HT-29 (cell line): ENCODE results near the gene C19orf12. TPM values are rescaled to one million over a fixed set of nuclear protein-coding genes. Genes with fewer than 3 reads are reported as not detected.
A peak's percentile ranks its signal among the peaks of the same experiment; 100 is the strongest.

Experiments used
- DNase-seq: peaks from one replicate; pipeline ENCODE4 v3.0.0-alpha.2; 2015; ENCODE audit warnings: low spot score
- total RNA-seq: library from RNA; depleted of rRNA; stranded (reverse); fragments of >200 nt; shearing (Covaris generic); gene quantifications from 2 replicates; pipeline ENCODE4 v1.2.3, GENCODE V29; 2014; rRNA removed

The C19orf12 gene
- 22.4 and 24.5 TPM in 2 replicates for total RNA-seq

DNA sequence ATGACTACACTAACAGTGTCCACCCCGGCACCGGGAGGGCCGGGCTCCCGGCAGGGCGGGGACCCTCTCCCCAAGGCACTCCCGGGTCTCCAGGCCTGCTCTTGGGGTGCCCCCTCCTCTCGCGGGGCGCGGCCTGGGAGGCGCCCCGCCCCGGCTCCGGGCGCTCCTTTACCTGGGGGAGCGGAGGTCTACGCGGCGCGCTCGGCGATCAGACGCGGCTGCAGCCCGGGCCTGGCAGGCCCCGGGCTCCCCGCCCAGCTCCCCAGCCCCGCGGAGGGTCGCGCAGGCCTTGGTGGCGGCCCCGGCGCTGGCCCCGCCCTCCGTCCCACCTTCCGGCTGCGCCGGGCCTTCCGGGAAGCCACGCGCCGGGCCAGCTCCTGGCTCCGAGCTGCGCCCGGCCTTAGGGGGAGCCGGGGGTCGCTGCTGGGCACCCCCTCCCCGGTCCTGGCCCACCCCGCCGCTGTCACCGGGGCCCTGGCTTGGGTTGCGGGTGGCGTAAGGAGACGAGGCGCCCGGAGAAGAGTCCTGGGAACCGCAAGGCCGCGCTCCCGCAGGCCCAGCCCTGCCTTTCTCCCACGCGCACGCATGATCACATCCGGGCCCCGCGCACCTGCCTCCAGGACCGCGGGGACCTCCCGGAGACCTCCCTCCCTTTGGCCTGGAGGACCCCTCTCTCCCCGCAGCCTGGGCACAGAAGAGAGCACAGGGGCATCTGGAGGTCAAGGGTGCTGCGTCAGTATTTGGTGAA lies at the start of gene C19orf12:
Gene C19orf12 (minus strand): TSS at position 309 of the 748 bp plus-strand sequence. CDS start 6,848 bp downstream, outside the sequence.
- peak; percentile 42 for DNase-seq

DNA sequence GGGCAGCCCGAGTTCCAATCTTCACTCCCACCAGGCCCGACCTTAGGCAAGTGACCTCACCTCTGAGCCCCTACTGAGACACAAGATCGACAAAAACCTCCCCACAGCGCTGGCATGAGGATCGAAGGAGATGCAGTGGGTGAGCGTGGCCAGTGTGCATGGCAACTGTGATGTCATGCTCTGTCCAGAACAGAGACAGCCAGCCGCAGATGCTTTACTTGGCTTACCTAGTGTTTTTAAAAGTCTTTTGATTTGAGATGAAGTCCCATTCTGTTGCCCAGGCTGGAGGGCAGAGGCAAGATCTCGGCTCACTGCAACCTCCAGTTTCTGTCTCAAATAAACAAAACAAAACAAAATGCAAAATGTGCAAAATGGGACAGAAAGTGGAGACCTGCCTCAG lies 49.3 kb upstream of the C19orf12 start:
- DNase-seq: no peak

DNA sequence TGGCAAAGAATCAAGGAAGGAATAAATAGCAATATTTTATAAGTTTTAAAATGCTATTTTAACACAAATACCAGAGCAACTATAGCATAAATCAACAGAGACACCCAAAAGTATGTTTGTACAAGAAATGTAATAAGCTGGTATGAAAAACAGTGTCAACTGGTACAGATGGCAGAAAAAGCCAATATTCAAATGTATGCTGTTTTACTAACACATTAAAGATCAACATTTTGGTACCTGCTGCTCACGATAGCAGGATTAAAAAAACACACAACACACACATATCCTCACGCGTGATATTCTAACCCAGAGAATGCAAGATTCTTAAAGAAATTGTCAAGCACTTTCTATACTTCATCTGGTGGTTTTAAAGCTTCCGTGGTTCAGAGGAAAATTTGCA lies 48.1 kb upstream of the C19orf12 start:
- no peak for DNase-seq

DNA sequence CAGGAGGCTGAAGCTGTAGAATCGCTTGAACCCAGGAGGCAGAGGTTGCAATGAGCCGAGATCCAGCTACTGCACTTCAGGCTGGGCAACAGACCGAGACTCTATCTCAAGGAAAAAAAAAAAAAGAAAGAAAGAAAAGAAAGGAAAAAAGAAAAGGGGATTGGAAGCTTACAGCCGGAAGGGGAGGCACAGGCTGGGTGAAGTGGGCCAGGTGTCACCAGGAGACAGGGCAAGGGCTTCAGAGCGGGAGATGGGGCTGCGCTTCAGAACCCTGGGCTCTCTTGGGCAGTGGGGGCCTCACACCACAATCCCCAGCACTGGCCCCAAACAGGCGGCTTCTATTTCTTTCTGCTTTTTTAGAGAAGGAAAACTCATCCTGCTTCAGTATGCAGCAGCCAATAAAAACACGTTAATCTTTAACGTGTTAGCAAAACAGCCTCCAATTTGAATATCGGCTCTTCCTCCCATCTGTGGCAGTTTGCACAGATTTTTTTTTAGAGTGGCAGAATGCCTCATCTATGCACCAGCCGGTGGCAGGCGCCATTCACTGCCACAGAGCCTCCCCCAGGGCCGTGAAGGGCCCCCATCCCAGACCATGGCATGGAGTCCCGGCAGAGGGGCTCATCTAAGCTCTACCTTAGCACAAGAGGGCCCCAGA lies 46.6 kb upstream of the C19orf12 start:
- DNase-seq: no peak

DNA sequence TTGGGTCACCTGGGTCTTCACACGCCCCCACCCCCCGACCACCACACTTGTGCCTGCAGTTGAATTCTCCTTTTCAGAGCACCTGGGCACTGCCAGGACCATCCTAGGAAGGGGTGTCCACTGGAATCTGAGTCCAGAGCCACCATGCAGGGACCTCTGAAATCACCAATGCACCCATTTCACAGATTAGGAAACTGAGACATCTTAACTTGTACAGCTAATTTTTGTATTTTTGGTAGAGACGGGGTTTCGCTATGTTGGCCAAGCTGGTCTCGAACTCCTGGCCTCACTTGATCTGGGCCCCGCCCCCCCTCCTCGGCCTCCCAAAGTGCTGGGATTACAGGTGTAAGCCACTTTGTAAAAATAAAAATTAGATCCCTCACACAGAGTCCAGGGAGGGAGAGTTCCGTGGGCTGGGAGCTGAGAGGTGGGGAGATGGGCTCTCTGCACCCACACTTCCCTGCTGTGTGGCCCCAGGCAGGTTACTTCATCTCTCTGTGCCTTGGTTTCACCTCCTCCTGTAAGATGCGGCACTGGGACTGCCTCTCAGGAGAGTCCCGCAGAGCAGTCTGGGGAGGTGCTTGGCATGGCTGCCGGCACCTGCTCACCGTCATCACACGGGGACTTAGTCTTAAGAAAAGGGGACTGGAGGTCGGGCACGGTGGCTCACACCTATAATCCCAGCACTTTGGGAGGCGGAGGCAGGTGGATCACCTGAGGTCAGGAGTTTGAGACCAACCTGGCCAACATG lies 45.9 kb upstream of the C19orf12 start:
- DNase-seq: no peak

DNA sequence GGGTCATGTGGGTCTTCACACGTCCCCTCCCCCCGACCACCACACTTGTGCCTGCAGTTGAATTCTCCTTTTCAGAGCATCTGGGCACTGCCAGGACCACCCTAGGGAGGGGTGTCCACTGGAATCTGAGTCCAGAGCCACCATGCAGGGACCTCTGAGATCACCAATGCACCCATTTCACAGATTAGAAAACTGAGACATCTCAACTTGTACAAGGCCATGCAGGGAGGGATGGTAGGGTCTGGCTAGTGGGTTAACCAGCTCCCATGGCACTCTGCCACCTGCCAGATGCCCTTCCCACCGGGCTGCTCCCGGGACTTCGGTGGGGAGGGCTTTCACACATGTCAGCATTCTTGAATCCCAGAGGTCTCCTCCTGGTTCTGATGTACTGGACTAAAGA lies 44.3 kb upstream of the C19orf12 start:
- DNase-seq: no peak

DNA sequence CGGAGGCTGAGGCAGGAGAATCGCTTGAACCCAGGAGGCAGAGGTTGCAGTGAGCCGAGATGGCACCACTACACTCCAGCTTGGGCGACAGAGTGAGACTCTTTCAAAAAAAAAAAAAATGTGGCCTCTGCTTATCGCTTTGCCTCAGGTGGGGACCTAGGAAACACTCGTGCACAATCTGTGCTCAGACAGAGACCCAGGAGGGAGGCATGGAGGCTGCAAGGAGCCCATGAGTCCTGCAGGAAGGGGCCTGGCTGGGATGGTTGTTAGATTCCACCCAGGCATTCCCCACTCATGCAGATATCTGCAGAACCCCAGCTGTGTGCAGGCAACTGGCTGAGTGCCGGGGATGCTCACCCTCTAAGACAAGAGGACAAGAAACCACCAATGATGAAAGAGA lies 43.8 kb upstream of the C19orf12 start:
- no peak for DNase-seq

DNA sequence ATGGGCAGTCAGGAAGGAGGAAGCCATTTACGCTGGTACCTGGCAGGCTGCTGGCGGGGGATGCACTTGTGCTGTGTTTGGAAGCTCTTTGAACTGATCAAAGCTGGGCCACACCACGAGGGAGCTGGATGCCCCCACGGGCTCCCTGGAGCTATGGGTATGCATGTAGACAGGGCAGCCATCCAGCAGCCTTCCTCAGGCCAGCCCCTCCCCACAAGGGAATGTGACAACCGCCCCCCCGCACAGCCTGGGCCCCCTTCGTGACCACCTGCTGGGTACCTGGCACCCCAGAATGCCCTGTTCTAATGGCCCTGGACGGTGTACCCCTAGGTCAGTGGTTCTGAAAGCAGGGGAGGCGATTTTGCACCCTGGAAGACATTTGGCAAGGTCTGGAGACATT lies 42.5 kb upstream of the C19orf12 start:
- no peak for DNase-seq

DNA sequence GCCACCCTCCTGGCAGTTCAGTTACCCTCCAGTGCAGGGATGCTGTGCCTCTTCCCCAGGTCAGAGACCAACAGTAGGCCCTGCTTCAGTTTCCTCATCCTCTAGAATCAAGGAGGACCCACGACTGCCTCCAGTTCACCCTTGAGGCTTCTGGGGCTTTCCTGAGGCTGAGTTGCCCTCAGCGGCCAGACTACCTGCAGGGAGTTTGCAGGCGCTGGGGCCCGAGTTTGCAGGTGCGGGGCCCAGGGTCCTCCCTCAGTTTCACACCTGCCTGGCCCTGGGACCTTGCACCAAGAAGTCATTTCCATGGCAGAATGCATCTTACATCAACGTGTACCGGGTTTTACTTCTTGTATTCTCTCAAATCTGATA lies 38.9 kb upstream of the C19orf12 start:
- DNase-seq: no peak

DNA sequence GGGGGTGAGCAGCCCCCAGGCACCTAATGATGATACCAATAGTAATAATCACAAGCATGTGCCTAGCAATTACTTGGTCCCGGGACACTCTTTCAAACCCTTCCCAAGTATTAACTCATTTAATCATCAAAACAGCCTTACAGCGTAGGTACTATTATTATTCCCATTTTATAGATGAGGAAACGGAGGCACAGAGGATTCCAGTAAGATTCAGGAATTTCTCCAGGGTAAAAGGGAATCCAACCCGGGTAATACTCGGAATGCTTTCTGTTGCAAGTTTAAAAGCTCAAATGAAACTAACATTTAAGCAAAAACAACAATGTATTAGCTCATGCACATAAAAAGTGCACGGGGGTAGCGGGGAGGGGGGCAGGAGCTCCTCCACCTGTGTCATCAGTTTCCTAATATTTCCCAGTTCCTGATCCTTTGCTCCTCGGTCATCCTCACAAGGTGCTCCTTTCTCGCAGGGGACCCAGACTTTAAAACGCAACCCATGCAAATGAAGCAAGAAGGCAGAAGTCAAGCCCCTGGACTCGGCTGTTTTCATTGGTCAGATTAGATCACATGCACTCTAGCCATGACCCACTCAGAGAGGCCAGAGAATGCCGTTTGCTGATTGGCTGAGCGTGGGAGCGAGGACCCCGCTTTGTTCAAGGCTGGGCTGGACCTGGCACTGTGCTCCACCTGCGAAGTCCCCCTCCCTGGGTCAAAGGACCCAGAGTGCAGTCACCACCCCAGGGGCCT lies 38.3 kb upstream of the C19orf12 start:
- DNase-seq: no peak

DNA sequence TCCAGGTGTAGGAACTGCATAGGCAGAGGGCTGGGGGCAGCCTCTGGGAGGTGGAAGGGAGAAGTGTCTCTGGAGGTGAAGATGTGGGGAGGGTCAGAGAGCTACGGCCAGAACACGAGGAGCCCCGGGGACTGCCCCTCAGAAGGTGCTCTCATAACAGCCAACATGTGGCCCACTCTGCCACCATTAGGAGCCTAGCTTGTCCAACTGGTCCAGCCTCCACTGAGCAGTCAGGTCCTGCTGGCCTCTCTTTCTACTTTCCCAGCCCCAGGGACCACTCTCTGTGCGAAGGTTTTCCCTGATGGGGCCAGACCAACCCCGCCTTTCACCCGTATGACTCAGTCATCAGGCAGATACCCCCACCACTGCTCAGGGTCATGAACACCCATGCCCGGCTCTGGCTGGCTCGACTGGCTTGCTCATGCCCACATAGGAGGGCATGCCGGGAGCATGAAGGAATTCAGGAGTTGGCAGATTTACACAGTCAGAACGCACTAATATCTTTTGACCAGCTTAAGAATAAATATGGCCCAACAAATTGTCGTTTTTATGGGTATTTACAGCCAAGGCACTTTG lies 37.5 kb upstream of the C19orf12 start:
- DNase-seq: no peak

DNA sequence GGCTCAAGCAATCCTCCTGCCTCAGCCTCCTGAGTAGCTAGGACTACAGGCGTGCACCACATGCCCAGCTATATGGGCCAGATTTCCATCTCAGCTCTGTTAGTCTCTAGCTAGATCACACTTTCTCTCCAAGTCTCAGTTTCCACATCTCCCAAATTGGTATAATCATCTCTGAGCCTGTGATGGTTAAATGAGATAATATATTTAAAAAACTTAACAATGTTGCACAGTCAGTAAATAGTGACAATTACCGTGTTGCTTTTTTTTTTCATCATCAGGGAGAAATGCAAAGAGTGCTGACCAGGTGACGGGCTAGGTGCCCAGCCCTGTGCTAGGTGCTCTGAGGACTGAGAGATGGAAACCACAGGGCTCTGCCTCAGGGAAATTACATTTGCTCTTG lies 36.9 kb upstream of the C19orf12 start:
- no peak for DNase-seq

DNA sequence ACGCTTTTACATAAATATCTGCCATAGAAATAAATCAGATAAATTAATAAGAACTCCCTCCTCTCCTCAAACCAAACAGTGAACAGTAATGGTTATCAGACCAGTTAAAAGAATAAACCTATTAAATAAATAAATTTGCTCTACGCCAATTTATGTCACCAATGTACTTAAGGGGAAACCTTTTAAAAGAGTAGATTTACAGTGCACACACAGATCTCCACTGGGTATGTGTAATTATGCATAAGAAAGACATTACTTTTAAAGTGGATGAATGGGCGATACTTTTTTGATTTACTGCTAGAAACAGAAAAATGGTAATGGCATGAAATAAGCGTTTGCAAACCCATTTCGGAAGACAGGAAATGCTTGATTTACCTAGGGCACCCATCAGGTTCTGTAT lies 34.9 kb upstream of the C19orf12 start:
- DNase-seq: no peak

DNA sequence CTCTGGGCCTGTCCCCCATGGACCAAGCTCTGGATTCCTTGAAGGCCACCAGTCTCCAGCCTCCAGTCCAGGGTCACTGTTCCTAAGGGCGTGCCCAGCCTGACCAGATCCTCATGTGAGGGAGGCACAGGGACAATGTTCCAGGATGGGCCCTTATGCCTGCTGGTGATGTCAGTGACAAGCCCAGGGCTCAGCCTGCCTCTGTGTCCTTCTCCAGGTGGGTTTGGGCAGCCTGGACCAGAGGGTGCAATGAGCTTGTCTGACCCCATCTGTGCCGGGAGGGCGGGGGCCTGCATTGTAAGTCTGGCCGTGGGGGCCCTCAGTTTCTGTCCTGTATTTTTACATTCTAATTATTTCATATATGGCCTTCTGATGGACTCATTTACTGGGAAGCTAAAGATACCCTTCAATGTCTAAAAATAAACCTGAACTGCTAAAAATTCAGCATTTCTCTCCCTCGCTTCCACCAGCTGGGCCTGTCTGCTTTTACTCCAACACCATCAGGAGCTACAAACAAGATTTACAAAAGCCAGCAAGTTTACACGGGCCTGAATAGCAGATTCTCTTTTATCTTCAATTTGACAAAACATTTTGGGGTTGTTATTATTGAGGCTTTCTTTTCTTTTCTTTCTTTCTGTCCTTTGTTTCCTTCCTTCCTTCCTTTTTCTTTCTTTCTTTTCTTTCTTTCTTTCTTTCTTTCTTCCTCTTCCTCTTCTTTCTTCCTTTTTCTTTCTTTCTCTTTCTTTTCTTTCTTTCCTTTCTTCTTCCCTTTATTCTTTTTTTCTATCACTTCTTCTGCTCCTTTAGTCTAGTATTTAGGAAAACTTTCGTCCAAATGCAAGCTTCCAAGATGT lies 34.2 kb upstream of the C19orf12 start:
- no peak for DNase-seq

DNA sequence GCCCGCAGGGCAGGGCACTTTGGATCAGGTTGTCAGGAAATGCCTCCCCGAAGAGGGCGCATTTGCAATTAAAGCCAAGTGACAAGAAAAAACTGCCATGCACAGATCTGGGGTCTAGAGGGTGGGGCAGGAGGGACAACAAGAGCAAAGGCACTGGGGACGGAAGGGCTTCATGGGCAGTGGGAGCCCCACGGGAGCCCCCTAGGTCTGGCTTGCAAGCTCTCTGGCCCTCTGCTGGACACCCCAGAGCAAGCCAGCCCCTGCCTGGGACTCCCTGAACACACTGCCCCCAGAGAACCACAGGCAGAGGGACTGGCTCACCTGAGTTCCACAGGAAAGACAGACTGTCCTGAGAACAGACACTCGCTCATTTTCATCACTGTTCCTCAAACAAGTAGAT lies 30.2 kb upstream of the C19orf12 start:
- peak; percentile 26 for DNase-seq

DNA sequence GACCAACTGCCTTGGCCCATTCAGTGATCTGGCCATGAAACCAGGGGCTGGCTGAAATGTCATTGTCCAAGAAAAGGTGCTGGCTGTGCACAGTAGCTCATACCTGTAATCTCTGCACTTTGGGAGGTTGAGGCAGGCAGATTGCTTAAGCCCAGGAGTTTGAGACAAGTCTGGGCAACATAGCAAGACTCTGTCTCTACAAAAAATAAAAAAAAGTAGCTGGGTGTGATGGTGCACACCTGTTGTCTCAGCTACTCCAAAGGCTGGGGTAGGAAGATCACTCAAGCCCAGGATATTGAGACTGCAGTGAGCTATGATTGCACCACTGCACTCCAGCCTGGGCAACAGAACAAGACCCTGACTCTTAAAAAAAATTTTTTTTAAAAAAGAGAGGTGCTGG lies 28.6 kb upstream of the C19orf12 start:
- no peak for DNase-seq

DNA sequence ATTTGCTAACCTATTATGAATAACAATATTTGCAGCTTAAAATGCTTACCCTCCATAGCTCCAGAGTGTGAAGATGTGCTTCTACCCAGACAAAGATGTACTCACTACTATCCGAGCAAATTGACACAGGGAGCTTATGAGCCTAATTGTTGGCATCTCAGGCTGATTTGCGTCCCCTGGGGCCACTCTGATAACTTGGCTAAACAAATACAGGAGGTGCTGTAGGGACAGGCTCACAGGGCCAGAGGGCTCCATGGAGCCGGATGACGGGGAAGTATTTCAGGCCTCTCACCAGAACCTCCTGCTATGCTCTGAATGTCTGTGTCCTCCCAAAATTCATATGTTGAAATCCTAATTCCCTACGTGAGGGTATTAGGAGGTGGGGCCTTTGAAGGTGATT lies 26.7 kb upstream of the C19orf12 start:
- no peak for DNase-seq

DNA sequence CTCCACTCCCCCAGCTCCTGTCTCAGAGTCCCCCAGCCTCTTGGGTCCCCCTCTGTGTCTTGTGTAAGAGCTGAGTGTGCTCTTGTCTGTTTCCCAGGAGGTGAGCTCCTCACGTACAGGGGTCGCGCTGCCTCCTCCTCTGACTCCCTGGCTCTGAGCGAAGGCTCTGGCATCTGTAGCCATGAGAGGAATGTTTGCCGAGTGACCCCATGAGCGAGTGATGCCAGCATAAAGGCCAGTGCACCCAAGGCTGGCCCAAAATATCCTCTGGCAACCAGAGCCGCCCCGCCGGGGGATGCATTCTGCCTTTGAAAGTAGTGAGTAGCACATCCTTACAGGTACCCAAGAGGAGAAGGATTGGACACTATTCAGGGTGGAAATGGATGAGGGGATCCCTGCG lies 26.2 kb upstream of the C19orf12 start:
- DNase-seq: no peak

DNA sequence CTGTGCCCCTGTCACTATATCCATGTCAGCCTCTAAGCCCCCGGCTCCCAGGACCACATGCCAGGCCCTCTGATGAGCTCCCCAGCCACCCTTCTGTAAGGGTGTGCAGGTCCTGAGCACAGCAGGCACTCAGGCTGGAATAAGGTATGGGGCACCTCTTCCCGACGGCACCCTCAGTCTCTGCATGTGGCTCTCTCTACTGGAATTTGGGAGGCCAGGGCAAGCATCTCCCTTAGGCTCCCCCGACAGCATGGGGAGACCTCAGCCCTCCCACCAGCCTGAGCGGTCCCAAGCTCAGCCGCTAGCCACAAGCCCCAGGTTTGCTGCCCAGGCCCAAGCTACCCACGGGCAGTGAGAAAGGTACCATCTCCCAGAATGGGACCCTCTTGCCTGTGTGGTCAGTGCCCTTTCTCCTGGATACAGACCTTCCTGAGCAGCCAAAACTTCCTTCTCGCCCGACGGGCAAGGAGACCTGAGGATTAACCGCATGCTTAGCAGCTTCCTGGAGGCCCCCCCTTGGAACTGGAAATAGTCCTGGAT lies 22.5 kb upstream of the C19orf12 start:
- DNase-seq: no peak

DNA sequence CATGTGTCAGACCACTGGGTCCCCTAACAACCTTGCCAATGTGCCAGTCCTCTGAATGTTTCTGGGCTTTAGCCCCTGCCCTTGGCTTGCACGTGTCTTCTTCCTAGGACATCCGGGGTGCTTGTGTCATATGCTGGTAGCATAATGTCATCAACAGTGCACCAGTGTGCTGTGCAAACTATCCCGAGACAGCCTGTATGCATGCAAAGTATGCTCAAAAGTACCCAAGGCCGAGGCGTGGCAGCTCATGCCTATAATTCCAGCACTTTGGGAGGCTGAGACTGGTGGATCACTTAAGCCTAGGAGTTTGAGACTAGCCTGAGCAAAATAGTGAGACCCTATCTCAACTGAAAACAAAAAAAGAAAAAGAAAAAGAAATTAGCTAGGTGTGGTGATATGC lies 20.8 kb upstream of the C19orf12 start:
- DNase-seq: no peak
